Tibial nerve (tissue), 4 donors: Measurements from ENCODE around the gene TOR4A.

ENCODE experiments used
- CTCF ChIP-seq, 5 experiments: fragments of 200-600 bp in 3 of 5; fragments of 450-650 bp in 2 of 5; sonication (generic) in 3 of 5; IDR thresholded peaks; one replicate each; pipeline ENCODE4 v1.5.1; 2016 to 2019; ENCODE audit warnings: antibody characterized with exemption in 5 of 5, mild to moderate bottlenecking in 3 of 5, moderate library complexity in 2 of 5
- EP300 ChIP-seq, 2 donors: sonication (generic); formaldehyde crosslinking; IDR thresholded peaks; one replicate each; pipeline ENCODE4 v1.6.1; 2017; ENCODE audit warnings: antibody characterized with exemption in 2 of 2, mild to moderate bottlenecking in 1 of 2
- POLR2A ChIP-seq, 2 donors: fragments of 450-650 bp; IDR thresholded peaks; one replicate each; pipeline ENCODE4 v1.6.1; 2017; ENCODE audit warnings: antibody characterized with exemption in 2 of 2, mild to moderate bottlenecking in 2 of 2, moderate library complexity in 2 of 2

GRCh38 chr9:137275588-137276472, 1.7 kb upstream of the TOR4A start:
- TF ChIP-seq CTCF (IDR thresholded peaks at IDR 0.05) (no peak), POLR2A (IDR thresholded peaks at IDR 0.05) (no peak), EP300 (IDR thresholded peaks at IDR 0.05) (no peak)
